Heart right ventricle (tissue), 16 donors: Measurements from ENCODE around the gene ARL15. TPM values are rescaled to one million over a fixed set of nuclear protein-coding genes. Genes with fewer than 3 reads are reported as not detected.

Experiments
- ATAC-seq, 8 donors: fragments of 200-7000 bp; cut with Tn5 transposase; one replicate each; pipeline ENCODE4 v1.9.1; 2020; ENCODE audit warnings: mild to moderate bottlenecking in 8 of 8, moderate library complexity in 8 of 8, moderate number of reproducible peaks in 1 of 8
- DNase-seq, 2 donors: peaks; one replicate each; pipeline ENCODE4 v3.0.0-alpha.2; 2020
- H3K27ac ChIP-seq, 10 donors: fragments of 200-600 bp; sonication (generic) in 2 of 10; one replicate each; pipeline versions ENCODE4 v1.5.0 to v1.8.0; 2020 to 2022; ENCODE audit warnings: mild to moderate bottlenecking in 3 of 10
- H3K27me3 ChIP-seq, 7 donors: fragments of 200-600 bp; one replicate each; pipeline ENCODE4 v1.8.0; 2021 to 2022; ENCODE audit warnings: mild to moderate bottlenecking in 2 of 7
- H3K36me3 ChIP-seq, 9 donors: fragments of 200-600 bp; sonication (generic) in 1 of 9; one replicate each; pipeline versions ENCODE4 v1.5.0 to v1.8.0; 2020 to 2022; ENCODE audit warnings: mild to moderate bottlenecking in 2 of 9
- H3K4me1 ChIP-seq, 9 donors: fragments of 200-600 bp; sonication (generic) in 1 of 9; one replicate each; pipeline versions ENCODE4 v1.5.0 to v1.8.0; 2020 to 2022; ENCODE audit warnings: mild to moderate bottlenecking in 4 of 9
- H3K4me3 ChIP-seq, 10 donors: fragments of 200-600 bp; sonication (generic) in 2 of 10; one replicate each; pipeline versions ENCODE4 v1.5.0 to v1.8.0; 2020 to 2022; ENCODE audit warnings: mild to moderate bottlenecking in 7 of 10, moderate library complexity in 2 of 10
- H3K9me3 ChIP-seq, 11 donors: fragments of 200-600 bp in 10 of 11; sonication (generic) in 2 of 11; one replicate each; pipeline versions ENCODE4 v1.5.0 to v1.8.0; 2013 to 2022; ENCODE audit warnings: mild to moderate bottlenecking in 2 of 11, control low read depth in 1 of 11, moderate library complexity in 1 of 11
- whole genome bisulfite sequencing, 2 donors: extraction: QIAGEN DNeasy Blood & Tissue Kit; methylation state at CpG; one replicate each; pipeline ENCODE4 v1.1.7; 2013; ENCODE audit warnings: inconsistent platforms in 1 of 2; 5-methylcytosine and 5-hydroxymethylcytosine counted together
- intact Hi-C, 10 donors: fragments of 100-400 bp; cut with DNase I; formaldehyde crosslinking; loops; one replicate each; pipeline versions ENCODE4 v1.11.1 to v1.14.2; 2022
- polyA plus RNA-seq, 2 donors: library from polyadenylated mRNA; stranded (reverse); fragments of 200-250 nt; gene quantifications; one replicate each; pipeline ENCODE4 v1.2.3, GENCODE V29; 2013
- total RNA-seq, 10 donors: library from RNA; stranded (reverse); fragmentation: NEBNext Ultra II Directional in 3 of 10; extraction: Animal tissue kit (Norgen Biotek cat#: 25700) in 3 of 10; gene quantifications; one replicate each; pipeline versions ENCODE4 v1.2.1 to v1.2.4, GENCODE V29; 2021 to 2023
- TF ChIP-seq, protein P1 (sequence below), 9 donors: fragments of 200-600 bp; sonication (generic) in 2 of 9; IDR thresholded peaks; one replicate each; pipeline versions ENCODE4 v1.5.0 to v1.8.0; 2021 to 2022; ENCODE audit warnings: antibody characterized with exemption in 9 of 9, mild to moderate bottlenecking in 5 of 9, moderate library complexity in 1 of 9
- donor health status: Arrhythmogenic right ventricular cardiomyopathy.
- donor health status: ischemic (EF 13 %, LVEDD 7.1; RV severe dilation, severe dysfunction).
- donor health status: healthy with polysubstance abuse.
- donor health status: DM: no; HTN: yes; CAD: no.
- donor health status: DM: no; HTN: no; CAD: no.
- donor health status: ischemic (EF 25% LVEDD 6.9; RV normal size, moderate dysfunction).
- donor health status: ischemic (EF 25% LVEDD 5.7; RV mildly dilated, moderate dysfunction).
- donor health status: healthy.
- donor health status: DM: yes; HTN: yes; CAD: no.
- donor health status: Ischemic cardiomyopathy.
- donor health status: ischemic (EF 35%, LVEDD 5.7; RV mildly dilated, moderate dysfunction).
- donor health status: nonischemic (EF 11% LVEDD 7.7; RV severe dilation, severe dysfunction).
- donor health status: DM: yes; HTN: yes; CAD: no.
- donor health status: PGD.
- donor health status: ischemic (EF 29% LVEDD 5.4; RV normal size, mild dysfunction).
- donor health status: nonischemic (EF 23%, LVEDD 6.1; RV moderate dilation, normal function).

ARL15 gene
- total and polyA plus RNA-seq, 12 donors: 7.8 to 31.8 (median 26.9) TPM

DNA sequence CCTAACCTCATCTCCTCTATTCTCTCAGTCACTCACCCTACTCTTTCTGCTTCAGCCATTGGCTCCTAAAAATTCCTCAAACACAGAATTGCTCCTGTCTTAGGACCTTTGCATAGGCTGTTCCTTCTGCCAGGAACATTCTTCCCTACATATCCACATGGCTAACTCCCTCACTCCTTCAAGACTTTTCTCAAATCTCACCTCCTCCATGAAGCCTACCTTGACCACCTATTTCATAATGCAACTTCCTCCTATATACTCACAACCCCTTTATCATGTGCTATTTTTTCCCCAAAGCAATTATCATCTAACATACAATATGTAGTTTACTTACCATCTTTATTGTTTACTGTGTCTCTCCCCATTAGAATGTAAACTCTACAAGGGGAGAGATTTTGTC is 45.8 kb downstream of the ARL15 start:
- no peak overlapping the region for H3K4me3 ChIP-seq
- no peaks in the 10 kb centered on the region for H3K36me3 ChIP-seq
- peaks cover 0 to 54% (median 8%) of the 10 kb centered on the region in 9 donors for H3K4me1 ChIP-seq
- H3K27me3 ChIP-seq: no peaks in the 10 kb centered on the region
- H3K9me3 ChIP-seq: no peaks in the 10 kb centered on the region
- TF ChIP-seq, protein P1, sequence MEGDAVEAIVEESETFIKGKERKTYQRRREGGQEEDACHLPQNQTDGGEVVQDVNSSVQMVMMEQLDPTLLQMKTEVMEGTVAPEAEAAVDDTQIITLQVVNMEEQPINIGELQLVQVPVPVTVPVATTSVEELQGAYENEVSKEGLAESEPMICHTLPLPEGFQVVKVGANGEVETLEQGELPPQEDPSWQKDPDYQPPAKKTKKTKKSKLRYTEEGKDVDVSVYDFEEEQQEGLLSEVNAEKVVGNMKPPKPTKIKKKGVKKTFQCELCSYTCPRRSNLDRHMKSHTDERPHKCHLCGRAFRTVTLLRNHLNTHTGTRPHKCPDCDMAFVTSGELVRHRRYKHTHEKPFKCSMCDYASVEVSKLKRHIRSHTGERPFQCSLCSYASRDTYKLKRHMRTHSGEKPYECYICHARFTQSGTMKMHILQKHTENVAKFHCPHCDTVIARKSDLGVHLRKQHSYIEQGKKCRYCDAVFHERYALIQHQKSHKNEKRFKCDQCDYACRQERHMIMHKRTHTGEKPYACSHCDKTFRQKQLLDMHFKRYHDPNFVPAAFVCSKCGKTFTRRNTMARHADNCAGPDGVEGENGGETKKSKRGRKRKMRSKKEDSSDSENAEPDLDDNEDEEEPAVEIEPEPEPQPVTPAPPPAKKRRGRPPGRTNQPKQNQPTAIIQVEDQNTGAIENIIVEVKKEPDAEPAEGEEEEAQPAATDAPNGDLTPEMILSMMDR (IDR thresholded peaks at IDR 0.05): no peak
- DNase-seq (no peak), ATAC-seq (no peak)
- intact Hi-C loops: loop anchor here in 2 of 10 donors (5.0 to 10.0 kb wide), 3 partner anchors 38 to 600 kb away; no protein-coding TSS in a partner anchor
- H3K27ac ChIP-seq: no peak overlapping the region

DNA sequence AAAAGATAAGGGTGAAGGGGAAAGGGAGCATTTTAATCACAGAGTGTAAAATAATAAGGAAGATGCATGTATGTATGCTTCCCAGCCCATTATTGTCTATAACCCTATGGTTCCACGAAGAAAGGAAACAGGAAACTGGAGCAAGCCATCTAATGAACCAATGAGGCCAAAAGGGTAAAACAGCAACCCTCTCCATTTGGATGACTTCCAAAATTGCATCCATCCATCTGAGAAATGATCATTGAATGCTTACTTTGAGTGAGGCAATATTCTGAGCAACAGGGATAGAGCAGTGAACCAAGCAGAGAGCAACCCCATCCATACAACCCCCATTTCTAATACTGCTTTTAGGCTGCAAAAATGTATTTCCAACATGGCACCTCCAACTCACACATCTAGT is 46.9 kb downstream of the ARL15 start:
- H3K4me3 ChIP-seq: no peak overlapping the region
- no peaks in the 10 kb centered on the region for H3K27me3 ChIP-seq
- TF ChIP-seq, protein P1 (IDR thresholded peaks at IDR 0.05): no peak
- peaks cover 0 to 54% (median 8%) of the 10 kb centered on the region in 9 donors for H3K4me1 ChIP-seq
- ATAC-seq (no peak), DNase-seq (no peak)
- intact Hi-C loops: loop anchor here in 2 of 10 donors (5.0 to 10.0 kb wide), 3 partner anchors 39 to 601 kb away; no protein-coding TSS in a partner anchor
- no peaks in the 10 kb centered on the region for H3K9me3 ChIP-seq
- H3K27ac ChIP-seq: no peak overlapping the region
- WGBS, 2 donors: 40 to 62% methylated on average over 1 of the region's 1 CpG
- no peaks in the 10 kb centered on the region for H3K36me3 ChIP-seq

DNA sequence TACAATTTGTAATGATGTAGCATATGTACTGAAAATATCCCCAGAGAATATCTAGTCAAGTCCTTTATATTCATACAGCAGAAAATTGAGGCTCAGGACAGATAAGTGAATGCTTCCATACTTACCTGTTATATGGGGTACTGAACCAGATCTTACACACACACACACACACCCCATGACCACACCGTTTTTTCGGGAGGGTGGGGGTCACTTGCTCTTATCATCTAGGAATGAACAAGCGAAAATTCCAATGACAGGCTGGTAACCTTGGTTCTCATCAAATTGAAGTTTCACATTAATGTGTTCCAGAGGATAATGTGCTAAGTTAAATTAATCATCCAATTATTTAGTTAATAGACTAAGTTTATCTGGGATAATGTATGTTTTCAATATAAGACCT is 48.8 kb downstream of the ARL15 start:
- DNase-seq: no peak
- Histone ChIP-seq H3K27me3 (no peaks in the 10 kb centered on the region), H3K36me3 (no peaks in the 10 kb centered on the region), H3K4me1 (peaks cover 0 to 61% (median 17%) of the 10 kb centered on the region in 9 donors), H3K9me3 (no peaks in the 10 kb centered on the region), H3K4me3 (no peak overlapping the region), H3K27ac (no peak overlapping the region)
- WGBS, 2 donors: 86 to 89% methylated on average over 3 of the region's 3 CpGs
- ATAC-seq: no peak
- intact Hi-C loops: loop anchor here in 2 of 10 donors (5.0 to 10.0 kb wide), 3 partner anchors 41 to 603 kb away; no protein-coding TSS in a partner anchor
- TF ChIP-seq, protein P1 (IDR thresholded peaks at IDR 0.05): no peak

DNA sequence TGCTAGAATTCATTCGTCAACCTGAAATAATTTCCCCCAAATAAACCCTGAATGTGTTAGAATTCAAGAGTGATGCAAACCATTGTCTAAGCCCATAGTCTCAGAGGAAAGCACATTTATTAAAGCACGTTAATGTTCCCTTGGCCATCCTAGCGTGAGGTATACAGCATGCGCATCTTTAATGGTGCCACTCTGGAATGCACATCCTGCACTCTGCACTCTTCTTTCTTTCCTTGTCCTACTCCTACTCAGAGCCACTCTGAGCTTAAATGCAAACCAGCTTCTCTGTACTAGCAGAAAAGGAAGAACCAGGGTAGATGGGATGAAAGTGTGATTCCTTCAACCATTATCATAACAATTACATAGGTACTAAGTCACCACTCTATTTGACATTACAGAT is 50.4 kb downstream of the ARL15 start:
- Histone ChIP-seq H3K4me3 (no peak overlapping the region), H3K9me3 (no peaks in the 10 kb centered on the region), H3K27ac (no peak overlapping the region), H3K4me1 (peaks cover 0 to 61% (median 27%) of the 10 kb centered on the region in 9 donors), H3K36me3 (no peaks in the 10 kb centered on the region), H3K27me3 (no peaks in the 10 kb centered on the region)
- TF ChIP-seq, protein P1 (IDR thresholded peaks at IDR 0.05): no peak
- intact Hi-C loops: loop anchor here in 6 of 10 donors (5.0 to 10.0 kb wide), 9 partner anchors 42 to 605 kb away; partner anchors contain the start of gene ARL15 (in 2 of the 6)
- 94 to 96% methylated on average over 4 of the region's 4 CpGs for WGBS, 2 donors
- no peak for DNase-seq
- ATAC-seq: no peak
